GM12878 (cell line): ENCODE data around the gene PDE8B. TPM values are rescaled to one million over a fixed set of nuclear protein-coding genes. Genes with fewer than 3 reads are reported as not detected.

ENCODE experiments used
- ASH2L ChIP-seq: fragments of 300-600, 200-600 bp; sonication (generic); IDR thresholded peaks from 2 replicates; pipeline ENCODE4 v1.6.1; 2017; ENCODE audit warnings: low read depth, mild to moderate bottlenecking, borderline replicate concordance
- BMI1 ChIP-seq: fragments of 450-650 bp; IDR thresholded peaks from 2 replicates; pipeline ENCODE4 v1.6.1; 2016; ENCODE audit warnings: mild to moderate bottlenecking, moderate library complexity, borderline replicate concordance
- DPF2 ChIP-seq: fragments of 450-650 bp; IDR thresholded peaks from 2 replicates; pipeline ENCODE4 v1.6.1; 2017; ENCODE audit warnings: mild to moderate bottlenecking
- ELK1 ChIP-seq: IDR thresholded peaks from 2 replicates; pipeline ENCODE4 v1.6.1; 2012; ENCODE audit warnings: low read depth, low read length, improper control_type of control experiment
- GABPA ChIP-seq: IDR thresholded peaks from 2 replicates; pipeline ENCODE4 v1.6.1; 2014; ENCODE audit warnings: antibody characterized with exemption, low read depth, mild to moderate bottlenecking, inconsistent platforms
- GATAD2B ChIP-seq: fragments of 450-650 bp; conservative IDR thresholded peaks from 2 replicates; pipeline ENCODE4 v1.6.1; 2017; ENCODE audit warnings: low read depth, mild to moderate bottlenecking, moderate library complexity
- HSF1 ChIP-seq: fragments of 150-350 bp; IDR thresholded peaks from 2 replicates; pipeline ENCODE4 v1.6.1; 2014; ENCODE audit warnings: mild to moderate bottlenecking, low read depth, low read length
- IKZF1 ChIP-seq: fragments of 450-650 bp; conservative IDR thresholded peaks from 2 replicates; pipeline ENCODE4 v1.6.1; 2017; ENCODE audit warnings: antibody characterized with exemption, mild to moderate bottlenecking
- IKZF2 ChIP-seq, 2 experiments: fragments of 450-650 bp; IDR thresholded peaks; 2 replicates each; pipeline ENCODE4 v1.6.1; 2017; ENCODE audit warnings: mild to moderate bottlenecking in 2 of 2, moderate library complexity in 2 of 2
- MTA2 ChIP-seq: fragments of 450-650 bp; IDR thresholded peaks from 2 replicates; pipeline ENCODE4 v1.6.1; 2016; ENCODE audit warnings: low read depth, mild to moderate bottlenecking, moderate library complexity
- NFYA ChIP-seq: IDR thresholded peaks from 2 replicates; pipeline ENCODE4 v1.6.1; 2011; ENCODE audit warnings: low read depth, mild to moderate bottlenecking, low read length, improper control_type of control experiment, borderline replicate concordance
- PAX5 ChIP-seq: IDR thresholded peaks from 2 replicates; pipeline ENCODE4 v1.6.1; 2011; ENCODE audit warnings: low read depth, low read length, borderline replicate concordance
- PRDM15 ChIP-seq: fragments of 450-650 bp; formaldehyde crosslinking; IDR thresholded peaks from 2 replicates; pipeline ENCODE4 v1.4.0; 2020; ENCODE audit warnings: mild to moderate bottlenecking, moderate library complexity
- RELB ChIP-seq: fragments of 450-650 bp; IDR thresholded peaks from 2 replicates; pipeline ENCODE4 v1.6.1; 2017; ENCODE audit warnings: low read depth, mild to moderate bottlenecking, moderate library complexity
- RFX5 ChIP-seq: IDR thresholded peaks from 2 replicates; pipeline ENCODE4 v1.6.1; 2011; ENCODE audit warnings: low read depth, low read length, improper control_type of control experiment
- RUNX3 ChIP-seq: IDR thresholded peaks from 2 replicates; pipeline ENCODE4 v1.6.1; 2012; ENCODE audit warnings: low read length, inconsistent platforms
- USF1 ChIP-seq: IDR thresholded peaks from 2 replicates; pipeline ENCODE4 v1.6.1; 2011; ENCODE audit warnings: borderline replicate concordance, low read depth, mild to moderate bottlenecking, moderate library complexity, mixed read lengths, low read length; ENCODE audit not compliant: insufficient read depth; ENCODE audit errors: extremely low read length
- ZBTB11 ChIP-seq: fragments of 450-650 bp; formaldehyde crosslinking; IDR thresholded peaks from 2 replicates; pipeline ENCODE4 v1.5.0; 2022; ENCODE audit warnings: mild to moderate bottlenecking, missing genetic modification characterization
- ZNF217 ChIP-seq: fragments of 450-650 bp; IDR thresholded peaks from 2 replicates; pipeline ENCODE4 v1.6.1; 2017; ENCODE audit warnings: antibody characterized with exemption, mild to moderate bottlenecking
- polyA plus RNA-seq, 11 experiments: library from polyadenylated mRNA; depleted of rRNA in 4 of 11; unstranded in 6 of 11; stranded (reverse) in 5 of 11; fragments of >200 nt; fragmentation: Nextera tagmentation in 4 of 11; fragmentation: Illumina TruSeq in 1 of 11; extraction: Ambion mirVana in 4 of 11; extraction: Trizol in 1 of 11; gene quantifications; 1 replicate in 1 of 11; 2 replicates in 10 of 11; pipeline versions ENCODE4 v1.2.1 to v1.2.3, GENCODE V29; 2011 to 2016; ENCODE audit warnings: inconsistent platforms in 2 of 11, missing spikeins in 2 of 11, low read depth in 1 of 11
- total RNA-seq, 4 experiments: library from RNA; depleted of rRNA in 3 of 4; stranded (reverse); fragments of >200 nt in 3 of 4; fragmentation: Illumina TruSeq in 1 of 4; extraction: Trizol in 1 of 4; gene quantifications; 2 replicates each; pipeline versions ENCODE4 v1.2.1 to v1.2.3, GENCODE V29; 2013 to 2021

The PDE8B gene
- total and polyA plus RNA-seq, 10 of the 15 experiments (the other 5 are each of a cell fraction or from before 2014, with no cell fraction given), result 0.03 to 0.44 (median 0.20) TPM; not detected in 3

GRCh38 chr5:77294185-77294584 lies 83.7 kb downstream of the PDE8B start (continued):
- peak; percentile 61; the same call in 1 of the 2 replicates for TF ChIP-seq RELB
- no peak for TF ChIP-seq RFX5
- peak; percentile 54 to 63; a peak in 3 of 4 replicates for TF ChIP-seq IKZF2 (IDR thresholded peaks at IDR 0.05)
- TF ChIP-seq RUNX3, result no peak
- no peak for TF ChIP-seq PAX5
- no peak for TF ChIP-seq BMI1
- no peak for TF ChIP-seq PRDM15 (CRISPR knock-in tag)
- no peak for TF ChIP-seq ASH2L
- TF ChIP-seq ELK1, result no peak
- no peak for TF ChIP-seq ZNF217
- TF ChIP-seq DPF2, result peak; percentile 39; the same call in 1 of the 2 replicates
- TF ChIP-seq ZBTB11 (CRISPR knock-in tag), result no peak
- no peak for TF ChIP-seq NFYA
- no peak for TF ChIP-seq USF1
- no peak for TF ChIP-seq GATAD2B
- peak; percentile 69 for TF ChIP-seq MTA2
- no peak for TF ChIP-seq HSF1
- TF ChIP-seq IKZF1, result peak; percentile 64; the same call in 1 of the 2 replicates
- TF ChIP-seq GABPA, result no peak
